ENCODE results near the gene EFR3B.
"Not testable (repeated sequence)": the region's sequence is repeated elsewhere in the genome, so short reads cannot be mapped to it uniquely, and the experiment has no call there.

The EFR3B gene

GRCh38 chr2:25102352-25102751 lies 60.5 kb downstream of the EFR3B start:
- peak; percentile 3 to 22 (median 4) for DNase-seq (ENCODE audit: low read depth in 2 of 3, low spot score in 1 of 3)

- no peak for DNase-seq (ENCODE audit: low read depth in 2 of 3, low spot score in 1 of 3)
Measured at GRCh38 chr2:25103287-25103871, 61.5 kb downstream of the EFR3B start.

- DNase-seq (ENCODE audit: low read depth in 2 of 3, low spot score in 1 of 3) = no peak
Measured at GRCh38 chr2:25104736-25105135, 62.9 kb downstream of the EFR3B start.

- no peak for DNase-seq (ENCODE audit: low read depth in 2 of 3, low spot score in 1 of 3)
Measured at GRCh38 chr2:25105336-25106085, 63.6 kb downstream of the EFR3B start.

GRCh38 chr2:25109822-25110221 lies 67.9 kb downstream of the EFR3B start:
- DNase-seq (ENCODE audit: low read depth in 2 of 3, low spot score in 1 of 3) = no peak

GRCh38 chr2:25112113-25112512 lies 70.2 kb downstream of the EFR3B start:
- no peak for DNase-seq (ENCODE audit: low read depth in 2 of 3, low spot score in 1 of 3)

- no peak for DNase-seq (ENCODE audit: low read depth in 2 of 3, low spot score in 1 of 3)
Measured at GRCh38 chr2:25115249-25115883, 73.5 kb downstream of the EFR3B start.

- no peak for DNase-seq (ENCODE audit: low read depth in 2 of 3, low spot score in 1 of 3)
Measured at GRCh38 chr2:25115902-25116301, 74.0 kb downstream of the EFR3B start.

- no peak for DNase-seq (ENCODE audit: low read depth in 2 of 3, low spot score in 1 of 3)
Measured at GRCh38 chr2:25116956-25117355, 75.1 kb downstream of the EFR3B start.

- DNase-seq (ENCODE audit: low read depth in 2 of 3, low spot score in 1 of 3) = no peak
Measured at GRCh38 chr2:25119263-25119662, 77.4 kb downstream of the EFR3B start.

GRCh38 chr2:25122367-25122766 lies 80.5 kb downstream of the EFR3B start:
- DNase-seq (ENCODE audit: low read depth in 2 of 3, low spot score in 1 of 3) = no peak

GRCh38 chr2:25123682-25124081 lies 81.8 kb downstream of the EFR3B start:
- DNase-seq (ENCODE audit: low read depth in 2 of 3, low spot score in 1 of 3) = no peak

GRCh38 chr2:25125189-25125588 lies 83.3 kb downstream of the EFR3B start:
- DNase-seq (ENCODE audit: low read depth in 2 of 3, low spot score in 1 of 3) = no peak

- DNase-seq (ENCODE audit: low read depth in 2 of 3, low spot score in 1 of 3) = no peak
Measured at GRCh38 chr2:25125976-25126375, 84.1 kb downstream of the EFR3B start.

GRCh38 chr2:25127071-25127470 lies 85.2 kb downstream of the EFR3B start:
- DNase-seq (ENCODE audit: low read depth in 2 of 3, low spot score in 1 of 3) = not testable (repeated sequence)

GRCh38 chr2:25127646-25128045 lies 85.8 kb downstream of the EFR3B start:
- no peak for DNase-seq (ENCODE audit: low read depth in 2 of 3, low spot score in 1 of 3)

GRCh38 chr2:25129901-25130520 lies 88.1 kb downstream of the EFR3B start:
- no peak for DNase-seq (ENCODE audit: low read depth in 2 of 3, low spot score in 1 of 3)

- no peak for DNase-seq (ENCODE audit: low read depth in 2 of 3, low spot score in 1 of 3)
Measured at GRCh38 chr2:25131253-25131566, 89.3 kb downstream of the EFR3B start.

GRCh38 chr2:25131567-25132298 lies 89.9 kb downstream of the EFR3B start:
- DNase-seq (ENCODE audit: low read depth in 2 of 3, low spot score in 1 of 3) = no peak

GRCh38 chr2:25132299-25132635 lies 90.4 kb downstream of the EFR3B start:
- no peak for DNase-seq (ENCODE audit: low read depth in 2 of 3, low spot score in 1 of 3)

GRCh38 chr2:25132693-25133092 lies 90.8 kb downstream of the EFR3B start:
- DNase-seq (ENCODE audit: low read depth in 2 of 3, low spot score in 1 of 3) = no peak

GRCh38 chr2:25140535-25140934 lies 98.7 kb downstream of the EFR3B start:
- DNase-seq (ENCODE audit: low read depth in 2 of 3, low spot score in 1 of 3) = not testable (repeated sequence)

Measured in stimulated activated CD4-positive, alpha-beta T cell treated with anti-CD3 and anti-CD28 coated beads, Interleukin-12 subunit alpha, Interleukin-12 subunit beta, amount 100 ng/mL, for 48 hours (primary cell).